C4-2B (cell line): ENCODE results near the gene SLC10A3.
A peak's percentile ranks its signal among the peaks of the same experiment; 100 is the strongest.

Source experiments
- H3K27ac ChIP-seq: fragments of 450-650 bp; 2 replicates; pipeline ENCODE4 v1.5.1; 2017
- CTCF ChIP-seq: fragments of 450-650 bp; conservative IDR thresholded peaks from 2 replicates; pipeline ENCODE4 v1.5.1; 2017; ENCODE audit warnings: mild to moderate bottlenecking
- ZFX ChIP-seq: fragments of 450-650 bp; IDR thresholded peaks from 2 replicates; pipeline ENCODE4 v1.6.1; 2017

Gene SLC10A3

GRCh38 chrX:154490414-154491083 lies at the start of gene SLC10A3:
Gene SLC10A3, minus strand, starts transcription at chrX:154490629. Its CDS starts 1,689 bp downstream, at chrX:154488940.
- TF ChIP-seq ZFX, result peak; percentile 47
- TF ChIP-seq CTCF, result no peak
- H3K27ac ChIP-seq, result peak within 1 kb of the TSS; percentile 90

- TF ChIP-seq CTCF, result no peak
- TF ChIP-seq ZFX, result no peak
Observed at GRCh38 chrX:154539077-154539476, 48.6 kb upstream of the SLC10A3 start.

GRCh38 chrX:154535892-154536291 lies 45.5 kb upstream of the SLC10A3 start:
- H3K27ac ChIP-seq, result no peak overlapping the region
- no peak for TF ChIP-seq ZFX
- TF ChIP-seq CTCF, result no peak

More at GRCh38 chrX:154539077-154539476, 48.6 kb upstream of the SLC10A3 start:
- H3K27ac ChIP-seq, result peak overlapping the region; percentile 98

- TF ChIP-seq CTCF (peak; percentile 93), ZFX (no peak)
- H3K27ac ChIP-seq, result peak overlapping the region; percentile 59
Observed at GRCh38 chrX:154534526-154535322, 44.3 kb upstream of the SLC10A3 start.

GRCh38 chrX:154532690-154533089 lies 42.3 kb upstream of the SLC10A3 start:
- no peak overlapping the region for H3K27ac ChIP-seq
- TF ChIP-seq CTCF (no peak), ZFX (no peak)

- H3K27ac ChIP-seq, result no peak overlapping the region
- no peak for TF ChIP-seq ZFX
- TF ChIP-seq CTCF, result no peak
Observed at GRCh38 chrX:154531626-154532025, 41.2 kb upstream of the SLC10A3 start.

GRCh38 chrX:154530286-154530685 lies 39.9 kb upstream of the SLC10A3 start:
- no peak overlapping the region for H3K27ac ChIP-seq
- TF ChIP-seq CTCF (no peak), ZFX (no peak)
